ENCODE measurements around the gene RAB11A.

DNA sequence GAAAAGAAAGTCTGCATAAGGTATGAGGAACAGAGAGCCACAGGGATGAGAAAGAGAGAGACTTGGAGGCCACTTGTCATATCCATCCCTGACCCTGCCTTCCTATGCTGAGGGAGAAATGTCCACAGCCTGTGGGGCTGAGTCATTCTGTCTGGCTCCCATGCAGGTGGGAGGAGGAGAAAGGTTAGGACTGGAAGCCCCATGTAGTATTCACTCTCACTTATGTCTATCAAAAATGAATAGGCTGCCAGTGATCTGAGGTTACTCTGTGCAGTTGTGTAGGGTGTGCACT is 71.3 kb downstream of the RAB11A start:
- TF ChIP-seq POLR2AphosphoS5 (IDR thresholded peaks at IDR 0.05; ENCODE audit: low read depth, low read length): no peak
- no peak for TF ChIP-seq POLR2A (IDR thresholded peaks at IDR 0.05; ENCODE audit: low read depth, low read length)
- no peak for TF ChIP-seq TAF1 (IDR thresholded peaks at IDR 0.05; ENCODE audit: low read depth, low read length)
- no peak for TF ChIP-seq SPI1 (IDR thresholded peaks at IDR 0.05; ENCODE audit: low read depth, low read length)
- TF ChIP-seq PAX5 (IDR thresholded peaks at IDR 0.05; ENCODE audit: insufficient read depth, low read length, severe bottlenecking): no peak

Measured in GM12891 (cell line).